ENCODE data around the gene AMY2B.

- TF ChIP-seq CTCF (IDR thresholded peaks at IDR 0.05): no peak
- no peak for TF ChIP-seq EP300 (IDR thresholded peaks at IDR 0.05; ENCODE audit: low read depth)
- TF ChIP-seq POLR2A (IDR thresholded peaks at IDR 0.05): no peak
- no peak for TF ChIP-seq POLR2AphosphoS5 (IDR thresholded peaks at IDR 0.05)
Measured at GRCh38 chr1:103546496-103546895, 24.9 kb upstream of the AMY2B start.
